HG03139 (cell line): ENCODE data around the gene EML2.
"Not testable (repeated sequence)": the region's sequence is repeated elsewhere in the genome, so short reads cannot be mapped to it uniquely, and the experiment has no call there.

Experiments
- ATAC-seq: cut with Tn5 transposase; IDR thresholded peaks from one replicate; pipeline ENCODE4 v1.9.1; 2021; ENCODE audit not compliant: unreplicated experiment

EML2 gene

DNA sequence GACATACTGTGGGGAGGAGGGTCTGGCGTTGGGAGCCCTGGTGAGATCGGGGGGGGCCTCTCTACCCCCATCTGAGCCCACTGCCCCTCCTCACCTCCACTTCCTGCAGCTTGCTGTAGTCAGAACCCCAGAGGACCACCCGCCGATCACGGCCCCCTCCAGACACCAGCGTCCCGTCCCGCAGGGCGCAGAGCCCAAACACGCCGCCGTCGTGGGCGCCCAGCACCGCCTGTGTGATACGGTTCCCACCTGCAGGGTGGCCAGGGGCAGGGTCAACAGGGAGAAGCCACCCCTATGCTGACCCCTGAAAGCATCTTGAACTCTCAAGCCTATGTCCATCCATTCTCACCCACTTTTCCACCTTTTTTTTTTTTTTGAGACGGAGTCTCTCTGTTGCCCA lies 17.8 kb downstream of the EML2 start:
- no peak for ATAC-seq

DNA sequence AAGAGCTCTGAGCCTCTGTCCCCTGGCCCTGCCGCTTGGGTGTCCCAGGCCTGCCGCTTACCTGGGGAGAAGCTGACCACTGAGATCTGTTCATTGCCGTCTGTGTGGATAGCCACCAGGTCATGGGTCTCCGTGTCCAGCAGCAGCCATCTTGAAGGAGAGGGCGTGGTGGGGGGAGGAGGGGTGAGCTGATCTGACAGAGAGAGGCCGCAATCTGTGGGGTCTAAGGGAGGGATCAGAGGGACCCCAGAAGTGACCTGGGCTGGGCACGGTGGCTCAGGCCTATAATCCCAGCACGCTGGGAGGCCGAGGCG lies 22.5 kb downstream of the EML2 start:
- no peak for ATAC-seq

DNA sequence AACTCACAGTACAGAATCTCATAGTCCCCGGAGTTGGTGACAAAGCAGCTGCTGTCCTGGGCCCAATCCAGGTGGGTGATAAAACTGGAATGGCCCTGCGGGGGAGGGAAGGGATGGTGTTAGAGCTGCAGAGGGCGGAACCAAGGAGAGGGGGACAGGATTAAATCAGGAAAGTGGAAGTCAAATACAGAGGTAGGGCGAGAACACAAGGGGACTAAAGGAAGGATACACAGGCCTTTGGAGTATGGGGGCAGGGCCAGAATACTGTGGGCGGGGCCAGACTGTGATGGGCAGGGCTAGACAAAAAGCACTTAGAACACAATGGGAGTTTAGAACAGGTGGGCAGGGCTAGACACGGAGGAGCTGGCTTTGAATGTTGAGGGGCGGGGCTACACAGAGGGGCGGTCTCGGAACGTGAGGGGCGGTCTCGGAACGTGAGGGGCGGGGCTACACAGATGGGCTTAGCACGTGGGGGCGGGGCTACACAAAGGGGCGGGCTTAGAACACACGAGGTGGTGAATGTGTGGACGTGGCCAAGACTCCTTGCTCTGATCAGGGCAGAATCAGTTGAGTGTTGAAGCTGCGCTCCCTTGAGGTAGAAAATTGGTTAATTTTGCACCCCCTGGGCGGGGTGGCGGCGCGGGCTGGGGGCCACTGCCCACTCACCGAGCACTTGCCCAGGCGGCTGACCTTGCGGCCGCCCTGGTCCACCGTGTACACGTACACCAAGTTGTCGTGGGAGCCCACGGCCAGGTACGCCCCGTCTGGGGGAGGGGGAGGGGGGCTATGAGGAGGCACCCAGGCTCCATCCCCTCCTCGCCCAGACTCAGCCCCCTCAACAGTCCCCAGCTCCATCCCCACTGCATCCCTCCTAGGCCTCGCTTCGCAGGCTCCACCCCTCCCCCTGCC lies 23.1 kb downstream of the EML2 start:
- no peak for ATAC-seq

- ATAC-seq, result not testable (repeated sequence)
Measured at GRCh38 chr19:45615056-45615455, 24.1 kb downstream of the EML2 start.

GRCh38 chr19:45613926-45614725 lies 25.1 kb downstream of the EML2 start:
- no peak for ATAC-seq

DNA sequence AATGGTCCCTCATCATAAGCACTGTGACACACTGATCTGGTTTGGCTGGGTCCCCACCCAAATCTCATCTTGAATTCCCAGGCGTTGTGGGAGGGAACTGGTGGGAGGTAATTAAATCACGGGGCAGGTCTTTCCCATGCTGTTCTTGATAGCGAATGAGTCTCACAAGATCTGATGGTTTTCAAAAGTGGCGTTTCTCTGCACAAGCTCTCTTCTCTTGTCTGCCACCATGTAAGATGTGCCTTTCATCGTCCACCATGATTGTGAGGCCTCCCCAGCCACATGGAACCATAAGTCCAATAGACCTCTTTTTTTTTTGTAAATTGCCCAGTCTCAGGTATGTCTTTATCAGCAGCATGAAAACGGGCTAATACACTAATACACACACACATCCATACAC lies 30.2 kb downstream of the EML2 start:
- no peak for ATAC-seq

DNA sequence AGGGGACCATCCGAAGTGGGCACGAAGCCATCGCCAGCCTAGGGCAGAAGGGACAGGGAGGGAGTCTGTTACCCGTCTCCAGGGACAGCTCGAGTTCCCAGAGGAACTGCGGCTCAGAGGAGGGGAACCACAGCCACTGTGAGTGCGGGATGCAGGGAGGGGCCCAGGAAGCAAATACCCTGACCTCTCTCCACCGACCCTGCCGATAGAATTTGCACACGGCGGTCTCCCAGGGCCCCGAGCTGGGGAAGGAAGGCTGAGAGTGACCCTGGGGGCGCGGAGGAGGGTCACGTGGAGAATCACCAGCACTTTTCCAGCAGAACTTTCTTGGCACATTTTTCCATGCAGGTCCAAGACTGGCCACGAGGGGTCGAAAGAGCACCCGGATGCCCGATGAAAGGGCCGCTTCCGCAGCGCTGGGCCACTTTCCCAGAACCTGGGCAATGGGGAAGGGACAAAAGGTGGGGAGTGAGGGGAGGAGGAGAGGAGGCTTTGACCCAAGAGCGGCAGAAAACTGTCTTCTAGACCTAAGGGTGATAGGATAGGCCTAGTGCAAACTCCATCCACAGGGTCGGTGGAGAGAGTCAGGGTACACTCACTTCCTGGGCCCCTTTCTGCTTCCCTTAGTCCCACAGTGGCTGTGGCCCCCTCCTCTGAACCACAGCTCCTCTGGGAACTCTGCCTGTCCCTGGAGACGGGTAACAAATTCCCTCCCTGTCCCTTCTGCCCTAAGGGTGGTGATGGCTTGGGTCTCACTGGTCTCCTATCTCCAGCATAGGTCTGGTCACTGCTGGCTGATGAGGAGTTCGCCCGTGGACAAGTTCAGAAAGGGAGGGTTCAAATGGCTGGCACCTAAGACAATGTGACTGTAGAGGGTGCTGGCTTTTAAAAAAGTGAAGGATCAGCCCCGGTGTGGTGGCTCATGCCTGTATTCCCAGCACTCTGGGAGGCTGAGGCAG lies 31.8 kb downstream of the EML2 start:
- no peak for ATAC-seq

DNA sequence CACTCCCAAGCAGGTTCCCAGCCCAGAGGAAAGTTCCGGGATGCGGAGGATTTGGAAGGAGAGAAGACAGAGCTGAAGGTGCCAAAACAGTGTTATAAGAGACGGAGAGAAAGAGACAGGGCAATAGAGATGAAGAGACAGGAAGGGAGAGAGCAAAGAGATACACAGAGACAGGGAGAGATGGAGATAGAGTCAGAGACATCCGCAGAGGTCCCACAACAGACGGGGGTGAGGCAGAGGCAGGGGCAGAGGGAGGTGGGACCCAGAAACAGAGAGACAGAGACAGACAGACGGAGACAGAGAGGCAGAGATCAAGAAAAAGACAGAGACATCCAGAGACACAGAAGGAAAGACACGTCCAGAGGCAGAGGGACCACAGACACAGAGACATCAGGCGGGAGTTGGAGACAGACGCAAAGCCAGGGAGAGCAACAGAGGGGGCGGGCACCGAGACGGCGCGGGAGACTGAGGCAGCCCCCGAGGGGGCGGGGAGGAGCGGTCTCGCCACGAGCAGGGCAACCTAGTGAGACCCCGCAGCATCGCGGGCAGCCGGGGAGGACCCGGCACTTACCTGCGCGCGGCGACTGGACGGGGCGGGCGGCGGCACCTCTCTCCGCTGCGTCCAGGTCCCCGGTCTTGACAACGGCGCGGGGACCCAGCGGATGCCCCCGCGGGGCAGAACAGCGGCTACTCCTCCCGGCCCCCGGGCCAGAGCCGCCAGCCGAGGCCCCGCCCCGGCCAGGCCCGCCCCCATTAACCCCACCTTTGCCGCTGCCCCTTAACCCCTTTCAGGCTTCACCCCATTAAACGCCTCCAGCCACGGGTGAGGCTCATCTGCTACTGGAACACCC lies 37.4 kb downstream of the EML2 start, which contains the start of gene GPR4:
Gene GPR4 (minus strand): TSS at position 689 of the 851 bp plus-strand sequence. CDS start 10,346 bp downstream, outside the sequence.
- ATAC-seq, result no peak

- no peak for ATAC-seq
Measured at GRCh38 chr19:45601115-45601514, 38.1 kb downstream of the EML2 start.

GRCh38 chr19:45600340-45600885 lies 38.8 kb downstream of the EML2 start:
- ATAC-seq, result no peak

GRCh38 chr19:45599286-45599685 lies 39.9 kb downstream of the EML2 start:
- no peak for ATAC-seq

DNA sequence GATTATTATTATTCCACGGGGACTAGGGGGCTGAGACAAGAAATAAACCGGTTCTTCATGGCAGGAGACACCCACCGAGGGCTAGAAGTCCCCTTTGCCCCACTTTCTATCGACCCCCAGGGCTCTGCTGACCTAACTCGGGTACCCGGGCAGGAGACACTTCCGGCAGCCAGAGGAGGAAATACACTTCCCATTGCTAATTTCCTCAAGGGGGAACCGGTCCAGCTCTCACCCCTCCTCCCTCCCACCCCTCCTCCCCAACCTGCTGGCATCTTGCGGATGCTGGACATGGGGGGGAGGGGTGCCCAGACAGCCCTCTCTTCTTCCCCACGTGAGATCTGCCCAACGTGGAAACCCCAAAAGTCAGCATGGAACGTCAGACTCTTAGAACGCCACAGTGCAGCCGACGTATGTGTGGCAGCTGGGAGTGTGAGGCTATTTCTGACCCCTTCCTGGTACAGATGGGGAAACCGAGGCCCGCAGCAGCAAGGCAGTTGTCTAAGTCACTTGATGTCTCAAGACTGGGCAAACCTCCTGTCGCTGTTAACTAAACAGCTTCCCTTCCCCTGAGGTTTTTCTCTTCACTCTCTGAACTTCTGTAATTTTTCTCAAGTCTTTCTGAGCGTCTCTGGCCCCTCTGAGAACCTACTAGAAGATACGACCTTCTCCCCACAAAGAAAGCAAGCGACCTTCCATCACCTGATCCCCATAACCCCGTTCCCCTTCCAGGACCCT lies 40.8 kb downstream of the EML2 start:
- ATAC-seq, result no peak

DNA sequence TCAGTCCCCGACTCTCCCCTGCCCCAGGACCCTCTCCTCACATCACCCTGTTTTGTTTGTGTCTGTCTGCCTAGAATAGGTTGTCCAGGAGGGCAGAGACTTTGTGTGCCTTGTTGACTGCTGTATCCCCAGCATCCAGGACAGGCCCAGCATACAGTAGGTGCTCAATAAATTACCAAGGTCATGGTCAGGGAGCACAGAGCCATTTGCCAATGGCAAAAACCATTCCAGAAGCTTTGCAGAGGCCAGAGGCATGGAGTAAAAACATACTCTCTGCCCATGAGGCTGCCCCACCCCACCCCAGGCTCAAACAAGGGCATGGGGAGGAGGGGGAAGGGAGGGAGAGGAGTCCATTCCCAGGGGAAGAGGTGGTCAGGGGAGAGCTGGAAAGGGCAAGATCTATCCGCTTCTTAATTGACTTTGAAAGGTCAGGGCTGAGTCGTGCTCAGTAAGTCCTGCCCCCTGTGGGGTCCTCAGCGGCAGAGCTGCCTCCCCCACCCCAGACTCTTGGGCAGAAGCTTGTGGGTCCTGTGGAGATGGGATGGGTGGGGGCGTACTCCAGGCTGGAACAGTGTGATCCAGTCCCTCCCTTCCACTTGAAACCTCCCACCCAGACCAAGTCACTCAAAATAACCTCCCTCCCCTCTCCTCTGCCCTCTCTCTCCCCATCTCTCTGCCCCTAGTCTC lies 41.6 kb downstream of the EML2 start:
- no peak for ATAC-seq

DNA sequence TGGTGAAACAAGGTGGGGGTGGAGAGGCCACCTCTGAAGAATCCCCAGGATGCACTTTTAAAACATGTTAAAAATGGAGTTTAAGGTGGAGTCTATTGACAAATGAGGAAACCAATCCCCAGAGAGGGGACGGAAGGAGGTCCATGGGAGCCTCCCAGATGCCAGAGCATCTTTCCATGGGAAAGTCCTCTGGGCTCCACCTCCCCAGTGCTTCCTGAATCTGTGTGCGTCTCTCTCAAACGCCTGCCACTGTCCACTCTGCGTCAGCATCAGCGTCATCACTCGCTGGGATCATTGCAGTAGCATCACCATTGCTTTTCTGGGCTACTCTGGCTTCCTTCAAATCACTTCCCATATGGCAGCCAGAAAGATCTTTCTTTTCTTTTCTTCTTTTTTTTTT lies 43.4 kb downstream of the EML2 start:
- no peak for ATAC-seq

DNA sequence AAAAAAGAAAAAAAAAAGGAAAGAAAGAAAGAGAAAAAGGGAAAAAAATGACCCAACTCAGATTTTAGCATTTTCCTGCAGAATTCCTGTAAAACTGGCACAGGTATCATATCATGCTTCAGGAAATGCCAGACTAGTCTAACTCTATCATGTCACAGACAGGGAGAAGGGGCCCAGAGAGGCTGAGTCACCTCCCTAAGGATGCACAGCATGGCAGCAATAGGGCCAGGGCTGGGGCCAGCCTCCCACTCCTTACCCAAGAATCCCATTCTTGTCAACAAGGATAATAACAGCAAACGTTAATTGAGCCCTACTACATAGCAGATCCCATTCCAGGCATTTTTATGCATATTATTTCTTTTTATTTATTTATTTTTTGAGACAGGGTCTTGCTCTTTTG lies 45.7 kb downstream of the EML2 start:
- no peak for ATAC-seq

- ATAC-seq, result no peak
Measured at GRCh38 chr19:45592366-45592765, 46.8 kb downstream of the EML2 start.

GRCh38 chr19:45591638-45592005 lies 47.6 kb downstream of the EML2 start:
- ATAC-seq, result no peak

DNA sequence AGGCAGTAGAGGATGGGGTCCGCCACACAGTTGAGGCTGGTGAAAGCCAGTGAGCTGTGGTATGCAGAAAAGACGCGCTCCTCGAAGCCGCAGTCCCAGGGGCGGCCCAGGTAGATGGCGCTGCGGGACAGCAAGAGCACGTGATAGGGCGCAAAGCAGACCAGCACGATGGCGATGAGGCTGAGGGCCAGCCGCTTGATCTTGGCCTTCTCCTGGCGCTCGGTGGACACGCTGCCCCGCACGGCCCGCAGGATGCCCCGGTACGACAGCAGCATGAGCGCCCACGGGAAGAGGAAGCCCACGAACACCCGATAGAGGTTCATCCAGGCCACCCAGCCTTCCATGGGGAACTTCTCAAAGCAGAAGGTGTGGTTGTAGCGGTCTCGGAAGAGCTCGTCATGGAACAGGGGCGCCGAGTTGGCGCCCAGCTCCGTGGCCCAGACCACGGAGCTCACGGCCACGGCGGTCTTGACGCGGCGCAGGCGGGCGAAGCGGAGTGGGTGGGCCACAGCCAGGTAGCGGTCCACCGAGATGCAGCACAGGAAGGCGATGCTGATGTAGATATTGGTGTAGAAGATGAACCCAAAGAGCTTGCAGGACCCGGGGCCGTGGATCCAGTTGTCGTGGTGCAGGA lies 48.1 kb downstream of the EML2 start:
- no peak for ATAC-seq
